Activated CD8-positive, alpha-beta memory T cell treated with anti-CD3 and anti-CD28 coated beads, Interleukin-2, amount 50 U/mL, for 4 hours (primary cell): ENCODE measurements around the gene RASL12.
"Not testable (repeated sequence)": the region's sequence is repeated elsewhere in the genome, so short reads cannot be mapped to it uniquely, and the experiment has no call there.

ENCODE experiments used
- DNase-seq: peaks from one replicate; pipeline ENCODE4 v3.0.0-alpha.2; 2020

The RASL12 gene

DNA sequence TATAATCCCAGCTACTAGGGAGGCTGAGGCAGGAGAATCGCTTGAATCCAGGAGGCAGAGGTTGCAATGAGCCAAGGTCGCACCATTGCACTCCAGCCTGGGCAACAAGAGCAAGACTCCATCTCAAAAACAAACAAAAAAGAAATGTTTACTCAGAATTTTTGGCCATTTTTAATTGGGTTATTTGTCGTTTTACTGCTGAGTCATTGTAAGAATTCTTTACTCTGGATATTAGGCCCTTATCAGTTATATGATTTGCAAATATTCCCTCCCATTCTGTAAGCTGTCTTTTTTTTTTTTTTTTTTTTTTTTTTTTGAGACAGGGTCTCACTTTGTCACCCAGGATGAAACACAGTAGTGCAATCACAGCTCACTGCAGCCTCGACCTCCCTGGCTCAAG, 56.6 kb downstream of the RASL12 start:
- not testable (repeated sequence) for DNase-seq

DNA sequence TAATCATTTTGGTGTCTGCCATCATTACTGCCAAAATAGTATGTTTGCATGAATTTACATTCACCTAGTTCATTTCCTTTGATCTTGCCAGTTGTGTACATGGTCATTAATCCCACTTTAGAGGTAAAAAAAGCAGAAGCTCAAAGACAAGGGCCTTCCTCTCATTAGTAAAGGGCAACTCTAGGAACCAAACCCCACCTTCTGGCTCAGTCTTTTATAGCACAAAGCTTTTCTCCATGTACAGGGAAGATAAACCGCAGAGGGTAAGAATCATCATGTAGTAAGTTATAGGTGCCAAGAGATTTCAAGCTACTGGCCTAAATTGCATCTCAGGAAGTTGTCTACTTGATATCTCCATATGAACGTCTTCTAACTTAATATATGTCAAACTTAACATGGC, 58.8 kb downstream of the RASL12 start:
- DNase-seq, result no peak

DNA sequence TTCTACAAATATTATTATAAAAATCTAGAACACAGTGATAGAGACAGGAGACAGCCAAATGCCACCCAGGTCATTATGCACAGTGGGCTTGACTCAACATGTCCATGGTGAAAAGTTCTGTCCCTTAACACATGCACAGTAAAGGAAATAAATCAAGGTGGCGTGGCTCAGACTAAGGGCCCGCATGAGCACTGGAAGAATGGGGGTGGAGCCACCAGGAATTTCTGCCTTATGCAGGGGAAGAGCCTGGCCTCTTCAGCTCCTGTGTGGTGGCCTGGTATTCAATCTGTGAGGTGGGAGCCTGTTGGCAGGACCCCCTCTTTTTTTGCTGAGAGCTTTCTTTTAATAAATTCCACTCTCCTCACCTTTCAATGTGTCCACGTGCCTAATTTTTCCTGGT, 60.9 kb downstream of the RASL12 start:
- DNase-seq, result no peak

DNA sequence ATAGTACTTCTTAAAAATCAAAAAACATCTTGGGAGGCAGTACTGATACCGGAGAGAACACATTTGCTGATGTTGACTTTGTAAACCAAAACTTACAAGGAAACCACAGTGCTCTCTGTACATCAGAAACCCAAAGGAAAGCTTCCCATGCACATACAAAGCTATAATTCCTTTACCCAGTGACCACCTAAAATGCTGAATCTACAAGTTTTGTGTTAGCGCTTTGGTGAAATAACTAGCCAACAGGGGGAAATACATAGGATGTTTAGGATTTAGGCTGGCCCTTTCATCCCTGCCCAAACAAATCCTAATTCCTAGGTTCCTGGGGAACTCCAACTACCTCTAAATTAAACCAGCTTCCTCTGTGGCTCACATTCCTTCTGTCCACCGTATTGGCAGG, 62.8 kb downstream of the RASL12 start:
- no peak for DNase-seq
